Measurements from ENCODE around the gene FZD2.
"Not testable (repeated sequence)": the region's sequence is repeated elsewhere in the genome, so short reads cannot be mapped to it uniquely, and the experiment has no call there.

FZD2 gene

GRCh38 chr17:44546671-44547606 is 10.3 kb upstream of the FZD2 start:
- peak; percentile 60 for DNase-seq

GRCh38 chr17:44547625-44548267 is 9.5 kb upstream of the FZD2 start:
- peak; percentile 74 for DNase-seq

- no peak for DNase-seq
Observed at GRCh38 chr17:44548376-44549230, 8.7 kb upstream of the FZD2 start.

GRCh38 chr17:44549686-44550085 is 7.6 kb upstream of the FZD2 start:
- no peak for DNase-seq

GRCh38 chr17:44552361-44552760 is 4.9 kb upstream of the FZD2 start:
- no peak for DNase-seq

GRCh38 chr17:44555099-44555498 is 2.2 kb upstream of the FZD2 start:
- no peak for DNase-seq

- DNase-seq, result peak; percentile 84
Observed at GRCh38 chr17:44556166-44556831, 985 bp upstream of the FZD2 start.

- DNase-seq, result peak; percentile 87
Observed at GRCh38 chr17:44557651-44558285, 484 bp downstream of the FZD2 start.

GRCh38 chr17:44558334-44558709 is 1.0 kb downstream of the FZD2 start:
- DNase-seq, result no peak

- no peak for DNase-seq
Observed at GRCh38 chr17:44558710-44559633, 1.7 kb downstream of the FZD2 start.

GRCh38 chr17:44559634-44560554 is 2.6 kb downstream of the FZD2 start:
- no peak for DNase-seq

- DNase-seq, result no peak
Observed at GRCh38 chr17:44561237-44561623, 3.9 kb downstream of the FZD2 start.

GRCh38 chr17:44564429-44564828 is 7.1 kb downstream of the FZD2 start:
- DNase-seq, result no peak

GRCh38 chr17:44565866-44566443 is 8.7 kb downstream of the FZD2 start:
- no peak for DNase-seq

- DNase-seq, result not testable (repeated sequence)
Observed at GRCh38 chr17:44568311-44568944, 11.1 kb downstream of the FZD2 start.

GRCh38 chr17:44568945-44569858 is 11.9 kb downstream of the FZD2 start:
- peak; percentile 83 for DNase-seq

- no peak for DNase-seq
Observed at GRCh38 chr17:44572801-44573200, 15.5 kb downstream of the FZD2 start.

- no peak for DNase-seq
Observed at GRCh38 chr17:44575403-44575802, 18.1 kb downstream of the FZD2 start.
